HG03064 (cell line): Measurements from ENCODE around the gene CEBPB.
"Not testable (repeated sequence)": the region's sequence is repeated elsewhere in the genome, so short reads cannot be mapped to it uniquely, and the experiment has no call there.

ENCODE experiments used
- ATAC-seq: cut with Tn5 transposase; IDR thresholded peaks from one replicate; pipeline ENCODE4 v1.9.1; 2021; ENCODE audit warnings: low read depth; ENCODE audit not compliant: unreplicated experiment

CEBPB gene

GRCh38 chr20:50165684-50166554 is 24.7 kb upstream of the CEBPB start:
- ATAC-seq, result peak; percentile 79

GRCh38 chr20:50169329-50169823 is 21.3 kb upstream of the CEBPB start:
- no peak for ATAC-seq

DNA sequence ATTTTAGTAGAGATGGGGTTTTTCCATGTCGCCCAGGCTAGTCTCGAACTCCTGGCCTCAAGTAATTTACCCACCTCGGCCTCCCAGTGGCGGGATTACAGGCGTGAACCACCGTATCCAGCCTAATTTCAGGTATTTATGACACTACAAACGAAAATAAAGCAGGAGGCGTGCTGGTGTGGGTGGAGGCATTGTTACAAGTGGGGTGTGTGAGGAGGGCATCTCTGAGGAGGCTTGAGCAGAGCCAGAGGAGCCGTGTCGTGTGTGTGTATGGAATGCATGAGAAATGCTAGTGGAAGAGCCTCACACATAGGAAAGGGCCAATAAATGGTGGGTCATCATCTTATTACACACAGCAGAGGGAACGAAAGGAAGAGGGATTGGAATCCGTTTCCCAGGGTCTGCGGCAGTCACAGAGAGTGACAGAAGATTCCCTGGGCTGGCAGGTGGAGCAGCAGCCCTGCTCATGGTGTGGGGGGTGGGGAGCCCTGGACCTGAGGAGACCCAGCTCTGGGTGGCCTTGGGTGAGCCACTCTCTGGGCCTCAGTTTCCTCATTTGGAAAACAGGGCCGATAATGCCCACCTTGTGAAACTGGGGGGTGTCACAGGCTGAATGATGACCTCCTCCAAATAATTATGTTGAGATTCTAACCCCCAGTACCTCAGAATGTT is 19.9 kb upstream of the CEBPB start:
- ATAC-seq, result no peak

DNA sequence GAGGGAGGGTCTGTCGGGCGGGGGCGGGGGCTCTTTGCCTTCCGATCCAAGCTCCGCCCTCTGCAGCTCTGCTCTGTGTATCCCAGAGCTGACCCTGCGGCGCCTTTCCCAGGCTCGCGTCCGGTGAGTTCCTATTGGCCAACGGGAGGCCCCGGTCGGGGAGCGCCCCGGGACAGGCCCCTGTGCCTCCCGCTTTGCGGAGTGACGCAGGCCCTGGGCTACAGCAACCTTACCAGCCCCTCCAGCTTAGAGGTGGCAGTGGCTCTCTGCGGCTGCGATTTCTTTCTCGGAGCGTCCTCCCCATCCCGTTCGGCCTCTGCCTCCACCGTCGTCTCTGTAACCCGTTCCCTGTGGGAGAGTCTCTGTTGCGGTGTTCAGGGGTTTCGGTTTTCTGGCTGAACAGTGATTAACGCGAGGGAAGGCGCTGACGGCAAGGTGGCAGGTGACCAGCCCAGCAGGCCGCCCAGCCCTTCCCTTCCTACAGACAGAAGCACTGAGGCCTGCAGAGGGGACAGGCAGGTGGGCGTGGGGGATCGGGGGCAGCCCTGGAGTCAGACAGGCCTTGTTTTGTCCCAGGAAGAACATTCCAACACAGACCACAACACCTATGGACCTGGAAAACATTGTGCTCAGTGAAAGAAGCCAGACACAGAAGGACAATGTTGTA is 18.1 kb upstream of the CEBPB start:
- ATAC-seq, result no peak

DNA sequence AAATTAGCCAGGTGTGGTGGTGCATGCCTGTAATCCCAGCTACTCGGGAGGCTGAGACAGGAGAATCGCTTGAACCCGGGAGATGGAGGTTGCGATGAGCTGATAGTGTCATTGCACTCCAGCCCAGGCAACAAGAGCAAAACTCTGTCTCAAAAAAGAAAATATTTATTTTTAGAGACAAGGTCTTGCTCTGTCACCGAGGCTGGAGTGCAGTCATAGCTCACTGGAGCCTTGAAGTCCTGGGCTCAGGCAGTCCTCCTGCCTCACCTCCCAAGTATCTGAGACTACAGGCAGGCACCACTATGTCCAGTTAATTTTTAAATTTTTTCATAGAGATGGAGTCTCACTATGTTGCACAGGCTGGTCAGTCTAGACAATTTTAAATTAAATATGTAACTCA is 16.2 kb upstream of the CEBPB start:
- no peak for ATAC-seq

DNA sequence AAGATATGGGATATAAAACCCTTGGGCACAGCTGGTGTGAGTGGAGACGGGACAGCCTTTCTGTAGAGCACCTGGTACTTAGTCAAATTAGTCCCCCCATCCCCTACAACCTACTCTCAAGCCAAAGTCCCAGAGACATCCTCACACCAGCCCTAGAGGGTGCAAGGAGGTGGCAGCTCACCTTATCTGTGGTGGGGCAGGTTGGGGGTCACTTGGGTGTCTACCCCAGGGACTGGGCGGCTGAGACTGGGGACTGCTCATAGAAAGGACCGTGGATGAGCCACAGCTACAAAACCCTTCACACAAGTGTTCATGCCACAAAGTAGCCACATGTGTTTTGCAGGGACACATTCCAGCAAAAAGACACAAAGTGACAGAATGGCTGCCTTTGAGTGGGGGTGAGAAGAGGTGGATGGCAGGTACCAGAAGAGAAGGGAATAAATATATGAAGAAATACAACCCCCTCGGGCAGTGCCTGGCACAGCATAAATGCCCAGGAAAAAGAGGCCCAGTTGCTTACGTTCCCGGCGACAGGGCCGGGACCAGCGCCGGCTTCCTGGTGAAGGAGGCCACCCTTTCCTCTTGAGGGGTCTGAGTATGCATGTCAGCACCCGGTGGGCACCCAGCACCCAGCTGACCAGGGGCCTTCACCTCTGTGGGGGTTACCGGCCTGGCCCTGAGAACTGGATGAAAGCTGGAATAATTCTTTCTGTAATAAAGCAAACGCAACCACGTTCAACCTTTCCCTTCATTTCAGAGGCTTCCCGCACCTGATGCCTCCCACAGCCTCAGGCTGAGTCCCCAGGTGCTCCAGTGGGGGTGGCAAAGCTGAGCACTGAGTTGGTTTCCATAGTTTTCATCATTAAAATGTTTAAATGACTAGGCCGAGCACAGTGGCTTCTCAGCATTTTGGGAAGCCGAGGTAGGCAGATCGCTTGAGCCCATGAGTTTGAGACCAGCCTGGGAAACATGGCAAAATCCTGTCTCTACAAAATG is 14.4 kb upstream of the CEBPB start:
- ATAC-seq, result no peak

DNA sequence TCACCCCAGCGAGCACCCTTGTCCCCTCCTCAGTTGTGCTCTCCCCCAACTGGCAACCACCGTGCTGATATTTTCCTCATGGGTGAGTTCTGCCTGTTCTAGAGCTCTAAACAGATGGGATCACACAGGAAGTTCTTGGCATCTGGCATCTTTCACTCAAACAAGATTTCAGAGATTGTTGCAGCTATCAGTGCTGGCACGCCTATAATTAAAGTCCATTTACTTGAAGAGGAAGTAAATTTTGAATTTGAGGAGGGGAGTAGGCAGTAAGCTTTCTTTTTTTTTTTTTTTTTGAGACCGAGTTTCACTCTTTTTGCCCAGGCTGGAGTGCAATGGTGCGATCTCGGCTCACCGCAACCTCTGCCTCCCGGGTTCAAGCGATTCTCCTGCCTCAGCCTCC is 12.0 kb upstream of the CEBPB start:
- not testable (repeated sequence) for ATAC-seq

- no peak for ATAC-seq
Observed at GRCh38 chr20:50181344-50181743, 9.3 kb upstream of the CEBPB start.

- no peak for ATAC-seq
Observed at GRCh38 chr20:50182346-50182745, 8.3 kb upstream of the CEBPB start.

DNA sequence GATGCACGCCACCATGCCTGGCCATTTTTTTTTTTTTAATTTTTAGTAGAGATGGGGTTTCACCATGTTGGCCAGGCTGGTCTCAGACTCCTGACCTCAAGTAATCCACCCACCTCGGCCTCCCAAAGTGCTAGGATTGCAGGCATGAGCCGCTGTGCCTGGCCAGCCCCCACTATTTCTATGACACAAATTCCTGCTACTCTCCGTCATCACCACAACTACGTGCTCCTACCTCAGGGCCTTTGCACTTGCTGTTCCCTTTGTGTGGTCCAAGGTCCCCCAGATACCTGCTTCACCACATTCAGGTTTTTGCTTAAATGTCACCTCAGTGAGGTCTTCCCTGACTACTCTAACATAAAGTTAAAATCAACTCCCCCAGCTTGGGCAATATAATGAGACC is 5.2 kb upstream of the CEBPB start:
- no peak for ATAC-seq

- ATAC-seq, result no peak
Observed at GRCh38 chr20:50186151-50186885, 4.3 kb upstream of the CEBPB start.

DNA sequence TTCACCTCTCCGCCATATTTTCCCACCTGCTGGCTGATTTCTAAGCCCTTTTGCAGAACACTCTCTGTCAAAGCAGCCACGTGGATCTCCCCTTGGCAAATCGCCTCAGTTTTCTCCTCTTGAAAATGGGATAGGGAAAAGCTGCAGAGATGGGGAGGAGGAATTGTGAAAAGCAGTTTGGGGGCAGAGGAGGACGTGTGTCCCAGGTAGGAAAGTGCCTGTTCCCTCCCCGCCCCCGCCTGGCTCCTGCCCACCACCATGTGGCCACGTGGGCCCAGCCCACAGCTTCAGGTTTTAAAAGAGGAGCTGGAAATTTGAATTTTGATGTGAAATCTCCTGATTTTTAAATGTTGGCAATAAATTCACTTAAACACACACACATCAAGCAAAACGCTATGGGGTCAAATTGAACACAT is 3.6 kb upstream of the CEBPB start:
- no peak for ATAC-seq

GRCh38 chr20:50187403-50188051 is 3.1 kb upstream of the CEBPB start:
- no peak for ATAC-seq

DNA sequence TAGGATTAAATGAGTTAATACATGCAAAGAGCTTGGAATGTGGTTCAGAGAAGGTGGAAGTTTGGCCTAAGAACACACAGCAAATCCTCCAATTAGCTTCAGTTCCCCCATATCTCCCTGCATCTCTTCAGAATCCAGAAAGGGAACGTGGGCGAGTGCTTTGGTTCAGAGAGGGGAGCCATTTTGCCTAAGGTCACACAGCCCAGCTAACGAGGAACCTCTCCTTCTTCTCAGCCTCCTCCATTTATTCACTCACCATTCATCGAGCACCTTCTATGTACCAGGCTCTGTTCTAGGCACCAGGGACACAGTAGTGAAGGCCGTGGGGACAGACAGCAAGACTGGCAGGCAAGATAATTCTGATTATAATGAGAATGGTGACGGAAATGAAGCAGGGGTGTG is 2.3 kb upstream of the CEBPB start:
- ATAC-seq, result no peak

DNA sequence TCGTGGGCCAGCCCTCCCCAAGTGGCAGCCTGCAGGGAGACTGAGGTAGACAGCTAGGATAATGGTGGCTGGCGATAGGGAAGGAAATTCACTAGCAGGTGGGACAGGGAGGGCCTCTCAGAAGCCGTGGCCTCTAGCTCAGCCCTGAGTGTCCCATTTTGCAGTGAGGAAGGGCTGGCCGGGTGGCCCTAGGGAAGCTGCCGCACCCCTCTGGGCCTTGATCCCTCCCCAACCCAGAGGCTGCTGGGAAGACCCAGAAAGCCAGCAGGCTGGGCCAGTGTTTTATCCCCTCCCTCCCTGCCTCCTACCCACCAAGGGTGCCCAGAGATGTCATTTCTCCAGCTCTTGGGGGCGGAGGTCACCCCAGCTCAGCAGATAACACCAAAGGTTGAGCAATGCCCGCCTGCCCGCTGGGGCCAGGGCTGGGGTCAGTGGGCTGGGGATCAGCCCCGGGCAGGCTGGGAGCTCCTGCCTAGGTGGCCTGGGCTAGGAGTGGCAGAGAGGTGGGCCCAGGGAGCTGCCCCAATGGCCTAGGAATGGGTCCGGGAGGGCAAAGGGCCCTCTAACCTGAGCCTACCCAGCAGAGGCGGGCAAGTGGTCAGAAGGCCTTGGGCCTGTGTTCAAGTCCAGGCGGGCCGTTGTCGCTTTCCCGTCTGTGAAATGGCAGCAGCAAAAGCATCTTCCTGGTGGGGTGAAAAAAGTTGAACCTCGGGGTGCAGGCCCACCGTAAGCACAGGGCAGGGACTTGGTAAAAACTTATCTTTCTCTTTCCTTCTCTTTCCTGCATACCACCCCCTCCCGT is 1.6 kb upstream of the CEBPB start:
- ATAC-seq, result no peak

DNA sequence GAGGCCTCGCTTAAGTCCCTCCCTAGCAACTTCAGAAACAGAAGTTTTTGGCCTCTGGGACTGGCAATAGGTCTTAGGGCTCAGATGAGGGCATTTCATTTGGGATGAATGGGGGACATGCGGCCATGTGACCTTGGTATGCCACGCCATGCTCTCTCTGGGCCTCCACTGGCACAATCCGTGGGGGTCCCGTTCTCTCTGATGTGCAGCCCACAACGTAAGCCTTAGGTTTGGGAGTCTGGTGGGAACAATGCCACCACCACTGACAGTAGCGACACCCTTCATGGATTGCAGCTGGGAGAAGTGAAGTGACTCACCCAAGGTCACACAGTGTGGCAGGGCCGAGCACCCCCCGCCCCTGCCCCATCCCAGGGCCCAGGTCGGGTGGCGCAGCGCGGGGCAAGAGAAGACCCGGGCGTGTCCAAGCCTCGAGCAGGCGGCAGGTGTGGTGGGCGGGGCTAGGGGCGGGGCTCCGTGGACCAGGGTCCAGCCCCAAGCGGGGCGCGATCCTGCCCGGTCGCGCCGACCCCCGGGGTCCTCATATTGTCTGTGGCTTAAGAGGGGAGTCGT is 864 bp upstream of the CEBPB start:
- no peak for ATAC-seq

- ATAC-seq, result no peak
Observed at GRCh38 chr20:50191065-50191543, 474 bp downstream of the CEBPB start.
